Osteocyte (in vitro differentiated cells): ENCODE results near the gene CCDC88C. TPM values are rescaled to one million over a fixed set of nuclear protein-coding genes. Genes with fewer than 3 reads are reported as not detected.

Experiments
- DNase-seq: peaks from one replicate; pipeline ENCODE4 v3.0.0; 2021; ENCODE audit warnings: mixed read lengths; ENCODE audit not compliant: unreplicated experiment; ENCODE audit errors: extremely low spot score
- H3K27ac Mint-ChIP-seq: one replicate; pipeline ENCODE4 v1.8.0; 2021; ENCODE audit warnings: mild to moderate bottlenecking, mixed read lengths; ENCODE audit not compliant: unreplicated experiment
- H3K27me3 Mint-ChIP-seq: one replicate; pipeline ENCODE4 v1.8.0; 2021; ENCODE audit warnings: mixed read lengths; ENCODE audit not compliant: unreplicated experiment
- H3K36me3 Mint-ChIP-seq: one replicate; pipeline ENCODE4 v1.8.0; 2021; ENCODE audit warnings: mixed read lengths; ENCODE audit not compliant: unreplicated experiment
- H3K4me1 Mint-ChIP-seq: one replicate; pipeline ENCODE4 v1.8.0; 2021; ENCODE audit warnings: mixed read lengths; ENCODE audit not compliant: unreplicated experiment
- H3K4me3 Mint-ChIP-seq: one replicate; pipeline ENCODE4 v1.8.0; 2021; ENCODE audit warnings: mild to moderate bottlenecking, moderate library complexity, mixed read lengths; ENCODE audit not compliant: unreplicated experiment
- H3K9me3 Mint-ChIP-seq: one replicate; pipeline ENCODE4 v1.8.0; 2021; ENCODE audit warnings: mixed read lengths; ENCODE audit not compliant: unreplicated experiment
- CTCF ChIP-seq: fragments of 200-600 bp; sonication (generic); IDR thresholded peaks from 2 replicates; pipeline ENCODE4 v1.5.0; 2021; ENCODE audit warnings: antibody characterized with exemption, mild to moderate bottlenecking, moderate library complexity
- total RNA-seq: library from RNA; stranded (reverse); gene quantifications from 2 replicates; pipeline ENCODE4 v1.2.1, GENCODE V29; 2021

Gene CCDC88C
- total RNA-seq, 1 donor from 2014 or later = 1.4 TPM

DNA sequence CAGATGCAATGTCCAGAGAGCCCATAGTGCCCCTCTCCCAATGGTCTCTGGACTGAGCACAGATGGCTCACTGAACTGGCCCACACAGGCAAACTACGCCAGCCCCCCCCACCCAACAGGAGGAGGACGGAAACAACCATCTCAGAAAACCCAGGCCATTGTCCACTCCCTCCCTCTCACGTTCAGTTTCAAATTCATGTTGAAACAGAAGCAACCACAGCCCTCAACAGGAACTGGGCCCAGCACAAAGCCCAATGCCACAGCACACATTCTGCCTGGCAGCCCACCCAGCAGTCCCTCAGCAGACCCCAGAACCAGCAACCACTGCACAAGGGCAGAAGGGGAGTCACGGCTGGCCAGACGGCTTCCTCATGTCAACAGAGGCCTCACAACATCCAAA, 10.6 kb downstream of the CCDC88C start:
- no peak overlapping the region for H3K4me3 Mint-ChIP-seq
- H3K4me1 Mint-ChIP-seq = no peaks in the 10 kb centered on the region
- TF ChIP-seq CTCF = no peak
- no peak for DNase-seq
- no peaks in the 10 kb centered on the region for H3K36me3 Mint-ChIP-seq
- no peak overlapping the region for H3K27ac Mint-ChIP-seq
- H3K27me3 Mint-ChIP-seq = no peaks in the 10 kb centered on the region
- no peaks in the 10 kb centered on the region for H3K9me3 Mint-ChIP-seq

DNA sequence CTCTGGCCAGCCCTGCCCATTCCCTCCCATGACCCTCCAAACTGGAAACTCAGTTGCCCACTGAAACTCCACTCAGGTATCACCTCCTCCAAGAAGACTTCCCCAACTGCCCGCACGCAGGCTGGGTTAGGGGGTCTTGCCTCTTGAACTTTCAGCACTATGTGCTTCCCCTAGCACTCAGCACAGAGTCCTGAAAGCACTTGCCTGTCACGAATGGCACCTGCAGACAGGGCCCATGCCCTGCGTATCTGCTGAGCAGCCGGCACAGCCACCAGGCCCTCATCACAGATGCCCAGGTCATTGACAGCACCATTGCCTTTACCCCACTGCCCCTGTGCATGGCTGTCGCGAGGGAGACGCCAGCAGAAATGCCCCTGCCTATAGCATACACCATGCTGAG, 11.2 kb downstream of the CCDC88C start:
- Mint-ChIP-seq H3K27ac (no peak overlapping the region), H3K27me3 (no peaks in the 10 kb centered on the region), H3K4me3 (no peak overlapping the region), H3K9me3 (no peaks in the 10 kb centered on the region), H3K36me3 (no peaks in the 10 kb centered on the region), H3K4me1 (no peaks in the 10 kb centered on the region)
- no peak for DNase-seq
- TF ChIP-seq CTCF = no peak

DNA sequence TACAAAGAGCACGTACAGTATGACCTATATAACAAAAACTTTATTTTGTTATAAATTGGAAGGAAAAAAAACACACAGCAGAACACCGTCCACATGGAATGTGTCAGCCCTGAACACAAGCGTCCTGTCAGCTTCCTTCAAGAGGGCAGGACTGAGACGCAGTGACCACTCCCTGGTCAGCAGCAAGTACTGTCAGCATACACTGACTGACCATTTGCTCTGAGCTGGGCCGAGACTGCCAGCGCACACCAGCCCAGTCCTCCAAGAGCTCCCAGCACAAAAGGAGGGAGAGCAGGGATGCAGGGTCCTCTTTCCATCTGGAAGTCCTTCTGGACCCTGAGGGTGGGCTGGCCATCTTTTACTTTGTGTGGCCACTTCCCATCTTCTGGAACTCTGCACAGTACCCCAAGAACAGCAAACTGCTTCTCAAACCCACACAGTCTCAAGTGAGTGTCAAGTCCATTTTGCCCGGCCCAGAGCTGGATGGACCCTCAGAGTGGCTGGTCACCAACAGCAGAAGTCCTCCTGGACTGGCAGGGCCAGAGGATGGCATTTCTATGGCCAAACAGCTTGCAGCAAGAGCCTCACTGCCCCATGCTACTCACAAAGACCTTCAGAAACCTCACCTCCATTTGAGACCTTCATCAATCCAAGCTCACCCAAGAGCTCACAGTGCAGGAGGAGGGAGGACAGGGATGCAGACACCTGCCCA, 11.7 kb downstream of the CCDC88C start:
- H3K27ac Mint-ChIP-seq = no peak overlapping the region
- no peak for DNase-seq
- peaks cover under 1% of the 10 kb centered on the region for H3K4me1 Mint-ChIP-seq
- H3K27me3 Mint-ChIP-seq = no peaks in the 10 kb centered on the region
- no peaks in the 10 kb centered on the region for H3K36me3 Mint-ChIP-seq
- no peak overlapping the region for H3K4me3 Mint-ChIP-seq
- H3K9me3 Mint-ChIP-seq = no peaks in the 10 kb centered on the region
- TF ChIP-seq CTCF = no peak

GRCh38 chr14:91405241-91405721, 12.3 kb downstream of the CCDC88C start:
- H3K9me3 Mint-ChIP-seq = no peaks in the 10 kb centered on the region
- H3K27me3 Mint-ChIP-seq = no peaks in the 10 kb centered on the region
- peaks cover 6% of the 10 kb centered on the region for H3K4me1 Mint-ChIP-seq
- no peak for DNase-seq
- no peak overlapping the region for H3K27ac Mint-ChIP-seq
- TF ChIP-seq CTCF = no peak
- no peak overlapping the region for H3K4me3 Mint-ChIP-seq
- no peaks in the 10 kb centered on the region for H3K36me3 Mint-ChIP-seq

GRCh38 chr14:91402771-91403600, 14.6 kb downstream of the CCDC88C start:
- Mint-ChIP-seq H3K9me3 (no peaks in the 10 kb centered on the region), H3K27ac (no peak overlapping the region), H3K4me1 (peaks cover 6% of the 10 kb centered on the region), H3K27me3 (no peaks in the 10 kb centered on the region), H3K36me3 (no peaks in the 10 kb centered on the region), H3K4me3 (no peak overlapping the region)
- TF ChIP-seq CTCF = no peak
- no peak for DNase-seq
